SH-SY5Y (cell line): ENCODE data around the gene ZMPSTE24.

Experiments
- GATA2 ChIP-seq: IDR thresholded peaks from 2 replicates; pipeline ENCODE4 v1.6.1; 2011; ENCODE audit warnings: mild to moderate bottlenecking, low read depth, low read length
- GATA3 ChIP-seq: IDR thresholded peaks from 2 replicates; pipeline ENCODE4 v1.6.1; 2011; ENCODE audit warnings: low read depth, mild to moderate bottlenecking, low read length, moderate library complexity

- no peak for TF ChIP-seq GATA3
- no peak for TF ChIP-seq GATA2
Observed at GRCh38 chr1:40313329-40313957, 55.4 kb downstream of the ZMPSTE24 start.
